ENCODE measurements around the gene CFAP157.
A peak's percentile ranks its signal among the peaks of the same experiment; 100 is the strongest.
"Not testable (repeated sequence)": the region's sequence is repeated elsewhere in the genome, so short reads cannot be mapped to it uniquely, and the experiment has no call there.

Gene CFAP157

DNA sequence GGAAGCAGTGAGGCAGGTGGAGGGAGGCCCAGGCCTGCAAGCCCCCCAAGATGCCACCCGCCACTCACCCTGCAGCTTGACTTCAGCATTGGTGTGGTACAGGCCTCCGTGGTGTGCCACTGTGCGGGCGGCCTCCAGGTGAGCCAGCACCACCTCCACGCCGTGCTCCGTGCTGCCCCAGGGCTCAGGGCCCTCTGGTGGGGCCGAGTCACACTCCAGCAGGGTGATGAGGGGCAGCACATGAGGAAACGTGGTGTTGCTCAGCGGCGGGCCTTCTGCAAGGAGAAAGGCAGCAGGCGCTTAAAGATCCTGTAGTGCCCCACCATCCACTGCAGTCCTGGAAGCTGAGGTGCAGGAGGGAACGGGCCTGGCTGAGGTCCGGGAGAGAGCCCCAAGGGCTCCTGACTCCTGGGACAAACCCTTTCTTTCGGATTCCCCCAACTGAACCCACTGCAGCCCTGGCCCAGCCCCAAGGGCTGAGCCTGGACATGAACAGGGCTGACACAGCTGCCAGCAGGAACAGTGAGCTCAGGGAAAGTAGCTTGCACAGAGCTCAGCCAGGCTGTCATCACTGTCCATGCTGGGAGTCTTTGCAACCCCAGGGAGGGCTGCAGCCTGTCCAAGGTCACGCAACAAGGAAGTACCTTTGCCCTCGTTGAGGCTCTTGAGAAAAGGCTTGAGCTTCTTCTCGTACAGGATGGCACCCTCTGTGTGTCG lies 33.0 kb downstream of the CFAP157 start:
- no peak for DNase-seq

DNA sequence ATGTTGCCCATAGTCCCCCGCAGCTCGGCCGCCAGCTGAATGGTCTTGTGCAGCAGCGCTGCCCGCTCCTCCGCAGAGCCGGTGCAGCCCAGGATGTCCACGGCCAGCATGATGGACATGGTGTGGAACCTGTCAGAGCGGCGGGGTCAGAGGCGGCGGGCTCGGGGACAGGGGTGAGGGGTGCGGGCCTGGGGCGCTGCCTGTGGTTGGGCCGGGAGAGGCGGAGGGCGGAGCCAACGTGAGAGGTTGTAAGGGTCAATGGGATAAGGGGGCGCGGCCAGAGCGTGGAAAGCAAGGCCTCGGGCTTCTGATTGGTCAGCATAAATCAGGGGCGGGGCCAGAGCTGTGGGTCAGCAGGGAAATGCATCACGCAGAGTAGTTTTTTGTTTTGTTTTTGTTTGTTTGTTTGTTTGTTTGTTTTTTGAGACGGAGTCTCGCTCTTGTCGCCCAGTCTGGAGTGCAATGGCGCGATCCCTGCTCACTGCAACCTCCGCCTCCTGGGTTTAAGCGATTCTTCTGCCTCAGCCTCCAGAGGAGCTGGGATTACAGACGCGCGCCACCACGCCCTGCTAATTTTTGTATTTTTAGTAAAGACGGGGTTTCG lies 35.1 kb downstream of the CFAP157 start:
- peak; percentile 76 for DNase-seq

DNA sequence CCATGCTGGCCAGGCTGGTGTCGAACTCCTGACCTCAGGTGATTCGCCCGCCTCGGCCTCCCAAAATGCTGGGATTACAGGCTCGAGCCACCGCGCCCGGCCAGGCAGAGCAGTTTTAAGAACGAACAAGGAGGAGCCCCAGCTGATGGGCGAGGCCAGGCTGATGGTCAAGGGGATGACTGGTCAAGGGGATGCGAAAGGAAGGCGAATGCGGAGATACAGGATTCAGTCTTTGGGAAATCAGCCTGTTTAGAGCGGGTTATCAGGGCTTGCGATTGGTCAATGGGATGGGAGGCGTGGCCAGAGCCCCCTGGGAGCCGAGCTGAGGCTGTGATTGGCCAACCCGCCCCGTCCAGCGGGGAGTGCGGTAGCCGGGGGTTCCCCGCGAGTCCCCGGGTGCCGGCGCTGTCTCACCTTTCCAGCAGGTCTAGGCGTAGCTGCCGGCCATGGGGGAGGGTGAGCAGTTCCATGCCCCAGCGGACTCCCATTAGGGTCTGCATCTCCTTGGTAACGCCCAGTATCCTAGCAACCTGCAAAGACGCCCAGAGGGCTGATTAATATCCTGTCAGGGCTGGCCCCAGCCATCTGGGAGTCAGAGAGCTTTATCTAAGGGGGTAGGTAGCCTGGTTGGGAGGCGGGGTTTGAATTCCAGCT lies 35.8 kb downstream of the CFAP157 start:
- DNase-seq = peak; percentile 98

DNA sequence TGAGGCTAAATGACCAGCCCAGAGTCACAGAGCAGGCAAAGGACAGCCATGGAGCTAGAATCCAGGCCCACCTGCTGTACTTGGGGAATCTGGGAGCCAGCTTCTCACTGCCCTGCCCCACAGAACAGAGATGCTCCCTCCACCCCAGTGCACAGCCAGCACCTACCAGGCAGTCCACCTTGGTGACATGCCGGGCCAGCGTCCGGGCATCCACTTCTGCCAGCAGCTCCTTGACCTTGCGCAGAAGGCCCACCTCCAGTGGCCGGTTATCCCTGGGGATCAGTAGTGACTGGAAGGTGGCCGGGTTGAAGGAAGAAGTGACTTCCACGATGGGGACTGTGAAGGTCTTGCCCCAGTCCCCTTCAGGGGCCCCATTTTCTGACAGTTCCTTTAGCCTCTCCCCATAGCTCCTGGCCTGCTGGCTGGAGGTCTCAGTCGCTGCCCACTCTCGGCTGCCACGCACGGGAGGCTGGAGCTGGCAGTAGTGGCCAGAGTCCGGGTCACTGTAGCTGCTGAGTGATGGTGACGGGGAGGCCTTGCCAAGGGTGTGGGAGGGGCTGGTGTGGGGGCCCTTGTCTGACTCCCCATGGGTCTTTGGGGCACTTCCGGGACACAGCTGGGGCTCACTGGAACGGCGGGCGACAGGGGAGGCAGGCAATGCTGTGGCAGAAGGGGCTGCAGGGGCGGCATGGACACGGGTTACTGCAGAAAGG lies 37.8 kb downstream of the CFAP157 start:
- no peak for DNase-seq

DNA sequence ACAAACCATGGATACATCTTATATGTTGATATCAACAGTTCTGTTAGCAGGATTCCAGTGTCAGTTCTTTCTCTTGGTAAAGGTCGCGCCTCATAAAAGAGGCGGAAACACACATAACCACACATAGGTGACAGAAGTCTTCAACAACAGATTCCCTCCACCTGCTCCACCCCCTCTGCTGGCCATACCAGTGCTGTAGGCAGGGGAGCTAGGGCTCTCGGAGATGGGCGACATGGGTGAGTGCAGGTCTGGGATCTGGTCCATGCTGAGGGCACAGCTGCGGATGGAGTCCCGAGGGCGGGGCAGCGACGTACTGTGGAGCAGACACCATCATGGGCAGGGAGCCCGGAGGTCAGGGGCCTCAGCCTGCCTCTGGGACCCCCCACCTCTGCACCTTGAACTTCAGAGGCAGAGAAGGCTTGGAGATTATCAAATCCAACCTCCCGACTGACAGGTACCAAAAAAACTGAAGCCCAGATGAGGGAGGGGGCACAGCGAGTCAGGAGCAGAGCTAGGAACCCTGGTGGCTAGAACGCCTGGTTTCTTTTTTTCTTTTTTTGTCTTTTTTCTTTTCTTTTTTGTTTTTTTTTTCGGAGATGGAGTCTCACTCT lies 40.3 kb downstream of the CFAP157 start:
- peak; percentile 14 for DNase-seq

DNA sequence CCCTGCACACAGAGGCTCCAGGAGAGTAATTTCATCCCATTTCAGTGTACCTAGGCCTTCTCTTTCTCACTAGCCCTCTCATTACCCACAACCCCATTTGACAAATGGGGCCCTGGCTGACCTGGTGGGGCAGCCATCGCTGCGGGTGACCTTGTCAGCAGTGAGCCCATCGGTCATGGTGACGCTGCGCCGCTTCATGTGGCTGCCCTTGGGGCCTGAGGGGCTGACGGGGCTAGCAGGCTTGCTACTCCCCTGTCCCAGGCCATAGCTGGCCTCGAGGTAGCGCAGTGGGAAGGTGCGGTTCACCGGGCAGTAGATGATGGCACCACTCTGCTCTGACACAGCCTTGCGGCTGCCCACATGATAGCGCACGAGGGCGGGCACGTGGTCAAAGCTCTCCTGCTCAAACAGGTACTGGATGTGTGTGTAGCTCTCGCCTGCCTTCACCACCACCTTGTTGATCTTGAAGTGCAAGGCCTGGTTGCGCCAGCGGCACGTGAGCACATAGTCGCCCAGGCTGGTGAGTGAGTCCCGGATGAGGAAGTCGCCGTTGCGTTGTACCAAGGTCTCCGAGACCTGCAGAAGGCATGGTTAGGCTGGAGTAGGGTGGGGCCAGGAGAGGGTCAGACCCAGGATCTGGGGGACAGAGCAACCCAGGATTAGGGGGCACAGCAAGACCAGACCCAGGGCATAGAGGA lies 42.5 kb downstream of the CFAP157 start:
- DNase-seq = no peak

DNA sequence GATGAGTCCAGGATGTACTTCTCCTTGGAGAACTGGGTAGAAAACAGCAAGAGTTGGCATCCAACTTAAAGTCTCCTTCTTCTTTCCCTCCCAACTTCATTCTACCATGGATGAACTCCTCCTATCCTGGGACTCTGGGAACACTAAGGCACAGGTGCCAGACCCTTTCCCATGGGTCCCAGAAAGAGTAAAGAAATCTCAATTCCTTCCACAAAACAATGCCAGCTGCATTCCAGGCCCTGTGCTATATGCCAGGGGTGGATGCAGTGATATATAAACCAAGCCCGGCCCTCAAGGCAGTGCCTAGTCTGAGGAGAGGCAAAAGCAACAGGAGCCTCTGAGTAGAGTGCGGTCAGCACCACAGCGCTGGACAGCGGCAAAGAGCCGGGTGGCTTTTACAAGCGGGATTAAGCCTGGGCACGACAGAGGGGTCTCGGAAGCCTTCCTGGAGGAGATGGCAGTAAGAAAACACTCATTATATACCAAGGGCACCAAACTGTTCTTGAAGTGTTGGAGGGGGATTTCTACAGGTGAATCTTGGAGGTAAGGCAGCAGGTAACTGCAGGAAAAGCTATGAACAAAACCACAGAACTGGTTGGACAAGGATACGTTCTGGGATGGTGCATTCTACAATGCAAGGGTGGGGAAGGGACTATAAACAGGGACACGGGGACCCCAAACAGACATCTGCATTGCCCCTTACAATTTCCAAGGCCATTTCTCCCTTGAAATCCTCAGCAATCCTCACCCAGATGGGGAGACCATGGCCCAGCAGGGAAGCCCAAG lies 44.7 kb downstream of the CFAP157 start:
- DNase-seq = no peak

DNA sequence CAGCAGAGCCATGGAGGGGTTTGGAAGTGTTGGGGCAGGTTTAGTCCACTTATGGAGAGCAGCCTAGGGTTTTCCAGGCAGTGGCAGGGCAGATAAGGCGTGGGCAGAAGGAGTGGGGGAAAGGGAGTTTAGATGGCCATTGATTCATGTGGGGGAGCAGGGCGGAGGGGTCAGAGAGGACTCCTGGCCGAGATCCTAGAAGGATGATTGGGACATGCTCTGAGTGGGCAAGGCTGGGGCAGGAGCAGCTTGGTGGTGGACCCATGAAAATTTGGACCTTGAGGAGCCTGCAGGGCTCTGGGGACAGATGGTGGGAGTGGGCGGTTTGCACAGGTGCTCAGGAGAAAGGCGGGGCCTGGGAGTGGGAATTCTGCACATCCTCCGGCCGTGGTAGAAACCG lies 46.4 kb downstream of the CFAP157 start:
- DNase-seq = no peak

DNA sequence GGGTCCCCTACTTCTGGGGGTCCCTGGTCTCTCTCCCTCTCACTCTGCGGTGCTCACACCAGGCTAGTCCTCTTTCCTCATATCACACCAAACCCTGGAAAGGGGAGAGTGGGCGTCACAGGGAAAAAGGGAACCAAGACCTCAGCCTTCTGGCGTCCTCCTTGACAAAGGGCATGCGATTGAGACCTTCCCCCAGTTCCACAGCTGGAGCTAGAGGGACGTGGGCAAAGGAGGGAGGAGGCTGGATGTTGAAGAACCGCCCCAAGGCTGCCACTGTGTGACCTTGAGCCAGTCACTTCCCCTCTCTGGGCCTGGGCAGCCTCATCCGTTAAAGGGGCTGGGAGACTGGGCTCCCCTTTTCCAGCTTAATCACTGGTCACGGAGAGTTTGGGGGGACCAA lies 46.8 kb downstream of the CFAP157 start:
- no peak for DNase-seq

DNA sequence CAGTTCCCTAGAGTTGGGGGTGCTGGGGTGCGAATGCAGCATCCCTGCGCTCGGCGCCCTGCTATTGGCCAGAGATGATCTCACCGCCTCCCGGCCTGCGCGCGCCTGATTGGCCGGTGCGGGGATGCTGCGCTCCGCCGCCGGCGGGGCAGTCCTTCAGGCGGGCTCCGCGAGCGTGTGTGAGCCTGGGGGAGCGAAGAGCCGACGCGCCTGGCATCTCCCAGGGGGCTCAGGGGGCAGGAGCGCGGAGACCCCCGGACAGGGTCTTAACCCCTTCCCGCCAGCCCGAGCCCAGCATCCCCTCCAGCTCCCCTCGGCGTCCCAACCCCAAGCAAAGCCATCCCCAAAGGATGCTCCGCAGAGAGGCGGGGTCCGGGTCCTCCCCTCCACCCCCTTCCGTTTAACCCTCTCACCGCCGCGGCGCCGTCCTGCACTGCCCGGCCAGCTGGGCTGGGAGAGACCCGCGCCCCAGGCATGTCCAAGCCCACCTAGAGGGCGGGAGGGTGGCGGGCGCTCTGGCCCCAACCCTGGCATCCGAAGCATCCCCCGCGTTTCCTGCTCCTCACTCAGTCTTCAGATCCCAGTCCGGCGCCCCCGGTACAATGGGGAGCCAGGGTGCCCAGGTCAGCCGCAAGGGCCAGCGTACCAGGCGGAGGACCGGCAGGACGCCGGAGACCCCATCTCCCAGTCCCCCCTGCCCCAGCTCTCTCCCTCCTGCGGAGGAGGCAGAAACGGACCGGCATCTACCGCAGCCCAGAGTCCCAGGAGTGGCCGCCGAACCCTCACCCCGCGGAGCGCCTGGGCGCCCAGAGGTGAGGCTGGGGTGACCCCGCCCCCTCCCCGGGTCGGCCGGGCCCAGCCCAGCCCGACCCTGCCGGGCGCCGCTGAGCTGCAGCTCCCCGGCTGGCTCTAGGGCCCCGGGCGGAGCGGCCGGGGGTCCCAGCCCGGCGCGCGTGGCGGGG lies 47.6 kb downstream of the CFAP157 start:
- DNase-seq = peak; percentile 53

DNA sequence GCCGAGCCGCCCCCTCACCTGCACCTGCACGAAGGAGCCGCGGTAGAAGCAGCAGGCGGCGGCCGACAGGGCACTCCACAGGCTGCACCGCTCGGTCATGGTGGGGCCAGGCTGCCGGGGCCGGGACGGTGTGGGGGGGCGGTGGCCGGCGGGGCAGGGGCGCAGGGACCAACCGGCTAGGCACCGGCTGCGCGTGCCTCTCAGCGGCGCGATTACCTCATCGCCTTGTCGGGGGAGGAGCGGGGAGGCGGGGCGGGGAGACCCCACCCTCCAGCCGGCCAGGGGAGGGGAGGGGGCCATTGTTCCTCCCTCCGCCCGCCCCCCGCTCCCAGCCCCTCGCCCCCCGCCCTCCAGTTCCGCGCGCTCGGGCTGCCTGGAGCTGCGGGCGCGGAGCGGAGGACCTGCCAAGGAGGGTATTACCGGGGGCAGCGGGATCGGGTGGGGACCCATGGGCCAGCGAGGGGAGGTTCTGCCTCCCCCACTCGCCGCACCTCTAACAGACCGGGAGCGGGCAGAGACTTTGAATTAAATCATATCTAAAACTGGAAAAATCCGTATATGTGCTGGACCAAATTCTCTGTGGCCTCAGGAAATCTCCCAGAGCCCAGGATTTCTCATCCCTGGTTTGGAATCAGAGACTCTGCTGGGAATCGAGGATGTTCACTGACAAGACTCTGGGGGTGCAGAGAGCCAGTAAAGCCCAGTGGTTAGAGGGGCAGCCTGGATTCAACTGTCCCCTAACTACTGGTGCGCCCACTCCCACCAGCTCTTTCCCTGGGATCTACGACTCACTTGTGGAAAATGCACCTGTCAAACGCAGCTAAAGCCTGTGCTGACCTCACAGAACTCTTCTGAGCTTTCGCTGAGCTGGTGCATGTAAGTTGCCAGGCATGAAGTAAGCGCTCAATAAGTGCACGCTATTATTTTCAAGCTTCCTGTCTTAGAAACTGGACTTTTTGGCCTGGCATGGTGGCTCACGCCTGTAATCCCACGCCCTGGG lies 48.6 kb downstream of the CFAP157 start:
- DNase-seq = peak; percentile 69

DNA sequence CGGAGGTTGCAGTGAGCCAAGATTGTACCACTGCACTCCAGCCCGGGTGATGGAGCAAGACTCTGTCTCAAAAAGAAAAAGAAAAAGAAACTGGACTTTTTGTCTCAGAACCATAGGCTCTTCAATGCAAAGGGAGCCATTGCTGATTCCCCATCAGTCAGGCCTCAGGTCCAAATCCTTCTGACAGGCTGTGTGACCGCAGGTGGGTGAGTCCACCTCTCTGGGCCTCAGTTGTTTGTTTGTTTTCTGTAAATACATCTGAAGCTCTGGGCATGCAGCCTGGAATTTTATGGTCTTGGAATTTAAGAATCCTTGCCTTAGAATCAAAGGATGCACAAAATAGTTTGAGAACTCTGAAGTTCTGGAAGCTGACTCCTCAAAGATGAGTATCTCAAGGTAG lies 49.4 kb downstream of the CFAP157 start:
- DNase-seq = no peak

DNA sequence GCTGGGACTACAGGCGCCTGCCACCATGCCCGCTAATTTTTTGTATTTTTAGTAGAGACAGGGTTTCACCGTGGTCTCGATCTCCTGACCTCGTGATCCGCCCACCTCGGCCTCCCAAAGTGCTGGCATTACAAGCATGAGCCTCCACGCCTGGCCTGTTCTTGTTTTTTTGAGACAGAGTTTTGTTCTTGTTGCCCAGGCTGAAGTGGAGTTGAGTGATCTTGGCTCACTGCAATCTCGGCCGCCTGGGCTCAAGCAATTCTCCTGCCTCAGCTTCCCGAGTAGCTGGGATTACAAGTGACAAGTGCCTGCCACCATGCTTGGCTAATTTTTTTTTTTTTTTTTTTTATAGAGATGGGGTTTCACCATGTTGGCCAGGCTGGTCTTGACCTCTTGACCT lies 50.0 kb downstream of the CFAP157 start:
- DNase-seq = not testable (repeated sequence)

DNA sequence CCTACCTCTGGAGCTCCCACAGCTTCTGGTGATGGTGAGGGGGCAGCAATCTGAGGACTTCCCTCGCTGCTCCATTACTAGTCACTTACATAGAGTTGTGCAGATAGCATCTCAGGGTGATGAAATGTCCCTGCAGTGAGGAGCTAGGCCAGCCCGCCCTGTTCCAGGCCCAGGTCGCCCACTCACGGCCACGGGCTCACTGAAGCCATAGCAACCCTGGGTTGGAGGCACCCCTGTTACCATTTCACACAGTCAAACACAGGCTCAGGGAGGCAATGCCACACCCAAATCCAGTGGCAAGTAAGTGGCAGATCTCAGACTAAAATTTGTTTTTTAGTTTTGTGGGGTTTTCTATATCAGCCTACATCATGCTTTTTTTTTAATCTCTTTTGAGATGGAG lies 52.1 kb downstream of the CFAP157 start:
- DNase-seq = no peak

DNA sequence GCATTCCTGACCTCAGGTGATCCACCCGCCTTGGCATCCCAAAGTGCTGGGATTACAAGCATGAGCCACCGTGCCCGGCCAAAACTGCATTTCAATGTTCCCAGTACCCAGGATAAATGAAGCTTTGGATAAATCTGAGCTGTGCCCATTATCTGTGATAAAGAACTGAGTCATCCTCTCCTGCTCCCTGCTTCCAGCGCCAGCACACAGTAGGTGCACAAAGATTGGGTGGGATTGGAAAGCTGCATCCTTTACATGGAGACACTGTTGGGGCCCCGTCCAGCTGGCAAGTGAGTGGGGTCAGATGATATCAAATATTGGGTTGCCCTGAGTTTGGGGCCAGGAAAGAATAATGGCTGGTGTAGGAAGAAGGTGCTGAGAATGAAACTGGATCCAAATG lies 54.3 kb downstream of the CFAP157 start:
- no peak for DNase-seq

DNA sequence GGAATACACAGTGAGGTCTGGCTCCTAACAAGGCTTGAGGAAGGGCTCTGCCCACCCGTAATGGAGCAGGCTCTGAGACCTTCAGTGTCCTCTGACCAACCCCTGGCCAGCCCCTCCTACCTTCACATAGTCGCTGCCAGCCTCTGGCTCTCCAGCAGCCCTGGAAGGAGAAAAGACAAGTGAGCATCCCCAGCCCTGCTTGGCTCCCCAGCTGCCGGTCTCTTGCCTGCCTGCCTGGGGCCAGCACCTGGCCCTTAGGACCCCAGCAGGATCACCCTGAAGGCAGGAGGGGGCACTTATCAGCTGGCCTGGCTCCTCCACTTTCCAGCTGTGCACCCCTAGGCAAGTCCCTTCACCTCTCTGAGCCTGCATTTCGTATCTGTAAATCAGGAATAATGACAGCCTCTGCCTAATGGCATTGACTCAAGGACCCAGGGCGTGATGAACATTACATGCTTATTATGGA lies 54.7 kb downstream of the CFAP157 start:
- DNase-seq = no peak

DNA sequence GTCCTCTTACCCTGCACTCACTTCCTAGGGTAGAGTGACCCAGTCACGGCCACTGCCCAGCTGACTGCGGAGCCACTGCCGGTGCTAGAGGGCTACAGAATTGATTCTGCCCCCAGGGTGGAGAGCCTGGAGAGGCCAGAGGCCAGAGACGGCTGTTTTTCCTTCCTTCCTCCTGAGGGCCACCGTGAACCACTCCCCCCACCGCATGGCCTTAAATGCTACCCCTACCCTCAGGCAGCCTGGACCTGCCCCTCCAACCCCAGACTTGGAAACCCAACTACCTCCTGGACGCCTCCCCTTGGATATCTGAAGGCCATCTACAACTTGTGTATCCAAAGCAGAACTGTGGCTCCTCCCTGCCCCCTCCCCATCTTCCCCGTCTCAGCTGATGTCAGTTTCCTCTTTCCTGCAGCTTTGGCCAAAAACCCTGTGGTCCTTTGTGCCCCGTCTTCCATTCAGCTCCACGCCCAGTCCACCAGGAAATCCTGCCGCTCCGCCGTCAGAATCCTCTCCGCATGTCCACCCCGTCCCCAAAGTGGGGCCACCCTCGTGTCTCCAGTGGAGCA lies 55.4 kb downstream of the CFAP157 start:
- DNase-seq = no peak

DNA sequence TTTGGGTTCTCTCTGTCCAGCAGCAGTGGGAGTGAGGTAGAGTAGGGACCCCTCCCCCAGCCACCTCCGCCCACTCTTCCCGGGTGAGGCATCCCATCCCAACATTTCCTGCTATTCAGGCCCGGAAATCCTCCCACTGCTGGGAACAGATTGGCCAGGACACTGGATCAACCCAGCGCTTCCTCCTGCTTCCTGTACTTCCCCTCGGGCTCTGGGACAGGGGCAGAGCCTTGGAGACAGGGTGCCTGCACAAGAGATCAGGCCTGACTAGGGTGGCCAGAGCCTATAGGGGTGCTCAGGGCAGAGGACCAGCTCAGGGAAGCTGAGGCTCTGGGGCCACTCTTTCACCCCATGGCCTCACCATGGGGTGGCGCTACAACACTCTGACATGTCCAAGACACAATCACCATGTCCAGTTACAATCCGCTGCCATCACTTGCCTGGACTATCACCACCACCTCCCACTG lies 57.2 kb downstream of the CFAP157 start:
- peak; percentile 43 for DNase-seq

DNA sequence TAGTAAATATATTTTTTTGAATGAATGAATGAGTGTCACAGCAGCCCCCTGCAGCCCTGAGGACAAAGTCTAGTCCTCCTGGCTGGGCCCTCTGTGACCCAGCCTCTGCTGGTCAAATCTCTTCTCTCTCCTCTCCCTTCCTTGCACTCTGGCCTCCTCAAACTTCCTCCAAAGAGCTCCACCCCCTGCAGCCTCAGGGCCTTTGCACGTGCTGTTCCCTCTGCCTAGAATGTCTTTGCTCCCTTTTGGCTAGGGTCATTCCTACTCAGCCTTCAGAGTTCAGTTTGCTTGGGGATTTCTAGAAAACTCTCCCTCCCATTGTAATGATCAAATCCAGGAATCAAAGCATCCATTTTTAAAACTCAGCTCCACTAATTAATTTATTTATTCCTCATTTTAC lies 58.6 kb downstream of the CFAP157 start:
- DNase-seq = no peak
